OCI-LY7 (cell line): ENCODE measurements around the gene LRRFIP1.

Source experiments
- CTCF ChIP-seq: fragments of 200-600 bp; sonication (generic); conservative IDR thresholded peaks from 2 replicates; pipeline ENCODE4 v1.5.1; 2014; ENCODE audit warnings: mild to moderate bottlenecking, antibody characterized with exemption, low read length, moderate library complexity, mixed read lengths
- EZH2phosphoT487 ChIP-seq: fragments of 200-600 bp; sonication (generic); IDR thresholded peaks from 2 replicates; pipeline ENCODE4 v1.6.1; 2018; ENCODE audit warnings: low read depth, borderline replicate concordance, mild to moderate bottlenecking, mixed run types, antibody characterized with exemption, low read length, moderate library complexity, mixed read lengths

- TF ChIP-seq CTCF (no peak), EZH2phosphoT487 (no peak)
These were observed 115.6 kb downstream of the LRRFIP1 start for GRCh38 chr2:237743024-237743423.
